Measurements from ENCODE around the gene BTBD9. TPM values are rescaled to one million over a fixed set of nuclear protein-coding genes. Genes with fewer than 3 reads are reported as not detected.

The BTBD9 gene
- total RNA-seq, 1 experiment from 2014 or later: 12.5 TPM

DNA sequence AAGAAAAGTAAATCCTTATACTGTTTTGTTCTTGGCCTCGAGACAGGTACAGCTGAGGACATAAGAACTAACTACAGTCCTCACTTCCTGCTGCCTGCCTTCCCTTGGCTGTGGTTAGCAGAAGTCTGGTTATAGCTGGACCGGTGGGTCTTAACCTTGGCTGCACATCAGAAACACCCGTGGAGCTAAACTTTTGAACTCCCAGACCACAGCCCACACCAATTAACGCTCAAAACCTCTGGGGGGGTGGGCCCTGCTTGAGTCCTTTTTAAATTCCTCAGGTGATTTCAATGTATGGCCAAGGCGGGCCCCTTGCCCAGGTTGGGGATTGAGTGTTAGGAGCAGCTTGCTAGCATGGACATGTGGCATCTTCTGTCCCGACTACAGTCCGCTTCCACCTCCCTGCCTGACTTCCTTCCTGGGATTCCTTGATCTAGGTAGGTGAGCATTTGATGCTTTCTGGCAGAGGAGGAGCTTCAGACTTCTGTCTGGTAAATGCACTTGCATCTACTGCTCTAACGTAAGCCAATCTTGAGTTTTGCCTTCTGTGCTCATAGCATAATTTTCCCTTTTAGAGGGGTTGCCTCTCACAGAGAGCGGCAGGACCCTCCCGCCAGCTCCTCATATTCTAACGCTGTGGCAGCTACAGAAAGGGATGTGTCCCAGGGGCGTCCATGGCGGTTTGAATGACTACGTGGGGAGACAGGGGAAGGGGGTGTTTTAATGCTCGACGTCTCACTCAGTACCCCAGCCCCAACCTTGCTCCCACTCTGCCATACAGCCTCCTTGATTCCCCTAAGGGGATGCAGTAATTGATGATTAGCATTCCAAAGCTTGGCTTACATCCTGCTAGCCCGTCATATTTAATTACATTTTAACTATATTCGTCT, 430.1 kb downstream of the BTBD9 start:
- intact Hi-C loops (cut with micrococcal nuclease): no loop called here
- H3K27ac Mint-ChIP-seq (ENCODE audit: low read depth, unreplicated experiment): no peak overlapping the region
- DNase-seq (ENCODE audit: unreplicated experiment): no peak
- no peaks in the 10 kb centered on the region for H3K9me3 Mint-ChIP-seq (ENCODE audit: unreplicated experiment)
- H3K36me3 Mint-ChIP-seq (ENCODE audit: insufficient read depth, unreplicated experiment): no peaks in the 10 kb centered on the region
- no TSS peak for BruUV-seq (replicated peaks)
- no peaks in the 10 kb centered on the region for H3K27me3 Mint-ChIP-seq (ENCODE audit: insufficient read depth, unreplicated experiment)
- no peak overlapping the region for H3K4me3 Mint-ChIP-seq (ENCODE audit: unreplicated experiment)
- TF ChIP-seq, protein P1, sequence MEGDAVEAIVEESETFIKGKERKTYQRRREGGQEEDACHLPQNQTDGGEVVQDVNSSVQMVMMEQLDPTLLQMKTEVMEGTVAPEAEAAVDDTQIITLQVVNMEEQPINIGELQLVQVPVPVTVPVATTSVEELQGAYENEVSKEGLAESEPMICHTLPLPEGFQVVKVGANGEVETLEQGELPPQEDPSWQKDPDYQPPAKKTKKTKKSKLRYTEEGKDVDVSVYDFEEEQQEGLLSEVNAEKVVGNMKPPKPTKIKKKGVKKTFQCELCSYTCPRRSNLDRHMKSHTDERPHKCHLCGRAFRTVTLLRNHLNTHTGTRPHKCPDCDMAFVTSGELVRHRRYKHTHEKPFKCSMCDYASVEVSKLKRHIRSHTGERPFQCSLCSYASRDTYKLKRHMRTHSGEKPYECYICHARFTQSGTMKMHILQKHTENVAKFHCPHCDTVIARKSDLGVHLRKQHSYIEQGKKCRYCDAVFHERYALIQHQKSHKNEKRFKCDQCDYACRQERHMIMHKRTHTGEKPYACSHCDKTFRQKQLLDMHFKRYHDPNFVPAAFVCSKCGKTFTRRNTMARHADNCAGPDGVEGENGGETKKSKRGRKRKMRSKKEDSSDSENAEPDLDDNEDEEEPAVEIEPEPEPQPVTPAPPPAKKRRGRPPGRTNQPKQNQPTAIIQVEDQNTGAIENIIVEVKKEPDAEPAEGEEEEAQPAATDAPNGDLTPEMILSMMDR (IDR thresholded peaks at IDR 0.05; ENCODE audit: unreplicated experiment): no peak
- no peaks in the 10 kb centered on the region for H3K4me1 Mint-ChIP-seq (ENCODE audit: insufficient read depth, unreplicated experiment)
- ChIA-PET CTCF (interaction anchor here (1.0 to 1.8 kb wide), 2 partner anchors 9 to 32 kb away, joined by 3 to 4 read pairs; no protein-coding TSS in a partner anchor), POLR2A (no interaction called here)

DNA sequence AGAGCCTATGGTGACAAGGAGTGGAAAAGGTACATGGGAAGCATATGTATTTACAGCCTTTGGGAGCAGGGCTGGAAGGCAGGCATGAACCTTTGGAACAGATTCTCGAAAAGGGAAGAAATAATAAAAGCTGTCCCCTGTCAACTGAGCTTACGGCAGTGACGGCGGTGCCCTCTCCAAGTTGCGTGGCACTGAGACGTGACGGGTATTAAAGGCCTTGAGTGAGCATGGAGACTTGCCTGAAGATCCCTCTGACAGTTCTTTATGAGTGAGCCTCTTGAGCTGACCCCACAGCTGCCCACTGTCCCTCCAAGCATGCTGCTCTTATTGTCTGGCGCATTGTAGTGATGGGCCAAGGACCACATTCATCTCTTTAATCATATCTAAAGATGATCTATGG, 431.7 kb downstream of the BTBD9 start:
- Mint-ChIP-seq H3K27me3 (ENCODE audit: insufficient read depth, unreplicated experiment) (no peaks in the 10 kb centered on the region), H3K27ac (ENCODE audit: low read depth, unreplicated experiment) (no peak overlapping the region), H3K4me3 (ENCODE audit: unreplicated experiment) (no peak overlapping the region), H3K9me3 (ENCODE audit: unreplicated experiment) (no peaks in the 10 kb centered on the region), H3K4me1 (ENCODE audit: insufficient read depth, unreplicated experiment) (no peaks in the 10 kb centered on the region), H3K36me3 (ENCODE audit: insufficient read depth, unreplicated experiment) (no peaks in the 10 kb centered on the region)
- ChIA-PET CTCF (interaction anchor here (1.8 kb wide), 1 partner anchor 31 kb away, joined by 4 read pairs; no protein-coding TSS in a partner anchor), POLR2A (no interaction called here)
- no TSS peak for BruUV-seq (replicated peaks)
- TF ChIP-seq, protein P1 (IDR thresholded peaks at IDR 0.05; ENCODE audit: unreplicated experiment): no peak
- intact Hi-C loops (cut with micrococcal nuclease): no loop called here
- DNase-seq (ENCODE audit: unreplicated experiment): no peak

- Mint-ChIP-seq H3K27ac (ENCODE audit: low read depth, unreplicated experiment) (no peak overlapping the region), H3K9me3 (ENCODE audit: unreplicated experiment) (no peaks in the 10 kb centered on the region), H3K36me3 (ENCODE audit: insufficient read depth, unreplicated experiment) (no peaks in the 10 kb centered on the region), H3K4me3 (ENCODE audit: unreplicated experiment) (no peak overlapping the region), H3K4me1 (ENCODE audit: insufficient read depth, unreplicated experiment) (no peaks in the 10 kb centered on the region), H3K27me3 (ENCODE audit: insufficient read depth, unreplicated experiment) (no peaks in the 10 kb centered on the region)
- no TSS peak for BruUV-seq (replicated peaks)
- intact Hi-C loops (cut with micrococcal nuclease): no loop called here
- CTCF ChIA-PET: no interaction called here
- TF ChIP-seq, protein P1 (IDR thresholded peaks at IDR 0.05; ENCODE audit: unreplicated experiment): no peak
- DNase-seq (ENCODE audit: unreplicated experiment): no peak
- POLR2A ChIA-PET: no interaction called here
Measured at GRCh38 chr6:38207375-38207774, 432.4 kb downstream of the BTBD9 start.

GRCh38 chr6:38198219-38198618, 441.5 kb downstream of the BTBD9 start:
- Mint-ChIP-seq H3K36me3 (ENCODE audit: insufficient read depth, unreplicated experiment) (no peaks in the 10 kb centered on the region), H3K4me1 (ENCODE audit: insufficient read depth, unreplicated experiment) (no peaks in the 10 kb centered on the region), H3K9me3 (ENCODE audit: unreplicated experiment) (no peaks in the 10 kb centered on the region), H3K27ac (ENCODE audit: low read depth, unreplicated experiment) (no peak overlapping the region), H3K27me3 (ENCODE audit: insufficient read depth, unreplicated experiment) (no peaks in the 10 kb centered on the region), H3K4me3 (ENCODE audit: unreplicated experiment) (no peak overlapping the region)
- ChIA-PET POLR2A (no interaction called here), CTCF (interaction anchor here (0.7 to 1.0 kb wide), 2 partner anchors 37 to 81 kb away, joined by 3 to 4 read pairs; no protein-coding TSS in a partner anchor)
- TF ChIP-seq, protein P1 (IDR thresholded peaks at IDR 0.05; ENCODE audit: unreplicated experiment): no peak
- DNase-seq (ENCODE audit: unreplicated experiment): no peak
- intact Hi-C loops (cut with micrococcal nuclease): no loop called here
- no TSS peak for BruUV-seq (replicated peaks)
